GM12878 (cell line): ENCODE results near the gene LYPLA2.

Experiments
- CREB1 ChIP-seq: IDR thresholded peaks from 2 replicates; pipeline ENCODE4 v1.6.1; 2012; ENCODE audit warnings: low read depth, mild to moderate bottlenecking, inconsistent platforms
- POLR2A ChIP-seq: IDR thresholded peaks from 2 replicates; pipeline ENCODE4 v1.6.1; 2011; ENCODE audit warnings: low read depth, mild to moderate bottlenecking, low read length
- RBBP5 ChIP-seq: fragments of 200-600 bp; sonication (generic); conservative IDR thresholded peaks from 2 replicates; pipeline ENCODE4 v1.6.1; 2016
- SMC3 ChIP-seq: IDR thresholded peaks from 2 replicates; pipeline ENCODE4 v1.6.1; 2011; ENCODE audit warnings: low read length, improper control_type of control experiment, borderline replicate concordance
- TF ChIP-seq, protein P1 (sequence below), 3 experiments: IDR thresholded peaks in 2 of 3; conservative IDR thresholded peaks in 1 of 3; 2 replicates each; pipeline ENCODE4 v1.5.1; 2011; ENCODE audit warnings: low read depth in 3 of 3, low read length in 3 of 3, mild to moderate bottlenecking in 3 of 3, control low read depth in 2 of 3, moderate library complexity in 2 of 3, inconsistent platforms in 1 of 3, mixed read lengths in 1 of 3; ENCODE audit not compliant: control insufficient read depth in 2 of 3, insufficient read depth in 1 of 3; ENCODE audit errors: extremely low read depth in 1 of 3
- TF ChIP-seq, protein P2 (sequence below): fragments of 450-650 bp; IDR thresholded peaks from 2 replicates; pipeline ENCODE4 v1.6.1; 2016; ENCODE audit warnings: mild to moderate bottlenecking
- TF ChIP-seq, protein P3 (sequence below): IDR thresholded peaks from 2 replicates; pipeline ENCODE4 v1.6.1; 2011; ENCODE audit warnings: low read depth, low read length, improper control_type of control experiment, borderline replicate concordance

DNA sequence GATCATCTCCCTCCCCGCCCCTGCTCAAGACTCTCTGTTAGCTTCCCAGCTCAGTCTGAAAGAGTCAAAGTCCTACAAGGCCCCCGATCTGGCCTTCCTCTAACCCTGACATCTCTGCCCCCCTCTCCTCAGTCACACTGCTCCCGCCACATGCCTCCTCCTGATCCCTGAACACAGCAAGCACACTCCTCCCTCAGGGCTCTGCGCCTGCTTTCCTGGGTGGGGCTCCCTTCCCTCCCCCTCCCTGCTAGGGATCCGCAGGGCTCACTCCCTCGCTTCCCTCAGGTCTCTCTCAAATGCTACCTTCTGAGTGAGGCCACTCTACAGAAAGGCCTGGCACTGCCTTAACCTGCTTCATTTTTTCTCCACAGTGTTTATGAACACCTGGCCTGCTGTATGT lies 15.3 kb downstream of the LYPLA2 start:
- TF ChIP-seq, protein P1, sequence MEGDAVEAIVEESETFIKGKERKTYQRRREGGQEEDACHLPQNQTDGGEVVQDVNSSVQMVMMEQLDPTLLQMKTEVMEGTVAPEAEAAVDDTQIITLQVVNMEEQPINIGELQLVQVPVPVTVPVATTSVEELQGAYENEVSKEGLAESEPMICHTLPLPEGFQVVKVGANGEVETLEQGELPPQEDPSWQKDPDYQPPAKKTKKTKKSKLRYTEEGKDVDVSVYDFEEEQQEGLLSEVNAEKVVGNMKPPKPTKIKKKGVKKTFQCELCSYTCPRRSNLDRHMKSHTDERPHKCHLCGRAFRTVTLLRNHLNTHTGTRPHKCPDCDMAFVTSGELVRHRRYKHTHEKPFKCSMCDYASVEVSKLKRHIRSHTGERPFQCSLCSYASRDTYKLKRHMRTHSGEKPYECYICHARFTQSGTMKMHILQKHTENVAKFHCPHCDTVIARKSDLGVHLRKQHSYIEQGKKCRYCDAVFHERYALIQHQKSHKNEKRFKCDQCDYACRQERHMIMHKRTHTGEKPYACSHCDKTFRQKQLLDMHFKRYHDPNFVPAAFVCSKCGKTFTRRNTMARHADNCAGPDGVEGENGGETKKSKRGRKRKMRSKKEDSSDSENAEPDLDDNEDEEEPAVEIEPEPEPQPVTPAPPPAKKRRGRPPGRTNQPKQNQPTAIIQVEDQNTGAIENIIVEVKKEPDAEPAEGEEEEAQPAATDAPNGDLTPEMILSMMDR (IDR thresholded peaks at IDR 0.05 in 2 of 3, conservative IDR thresholded peaks at IDR 0.05 in 1 of 3; ENCODE audit: control insufficient read depth in 2 of 3, extremely low read depth in 1 of 3, insufficient read depth in 1 of 3, low read depth in 3 of 3, low read length in 3 of 3) = no peak
- no peak for TF ChIP-seq RBBP5
- TF ChIP-seq CREB1 = no peak
- no peak for TF ChIP-seq SMC3
- TF ChIP-seq, protein P2, sequence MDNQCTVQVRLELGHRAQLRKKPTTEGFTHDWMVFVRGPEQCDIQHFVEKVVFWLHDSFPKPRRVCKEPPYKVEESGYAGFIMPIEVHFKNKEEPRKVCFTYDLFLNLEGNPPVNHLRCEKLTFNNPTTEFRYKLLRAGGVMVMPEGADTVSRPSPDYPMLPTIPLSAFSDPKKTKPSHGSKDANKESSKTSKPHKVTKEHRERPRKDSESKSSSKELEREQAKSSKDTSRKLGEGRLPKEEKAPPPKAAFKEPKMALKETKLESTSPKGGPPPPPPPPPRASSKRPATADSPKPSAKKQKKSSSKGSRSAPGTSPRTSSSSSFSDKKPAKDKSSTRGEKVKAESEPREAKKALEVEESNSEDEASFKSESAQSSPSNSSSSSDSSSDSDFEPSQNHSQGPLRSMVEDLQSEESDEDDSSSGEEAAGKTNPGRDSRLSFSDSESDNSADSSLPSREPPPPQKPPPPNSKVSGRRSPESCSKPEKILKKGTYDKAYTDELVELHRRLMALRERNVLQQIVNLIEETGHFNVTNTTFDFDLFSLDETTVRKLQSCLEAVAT = no peak
- TF ChIP-seq POLR2A = no peak
- TF ChIP-seq, protein P3, sequence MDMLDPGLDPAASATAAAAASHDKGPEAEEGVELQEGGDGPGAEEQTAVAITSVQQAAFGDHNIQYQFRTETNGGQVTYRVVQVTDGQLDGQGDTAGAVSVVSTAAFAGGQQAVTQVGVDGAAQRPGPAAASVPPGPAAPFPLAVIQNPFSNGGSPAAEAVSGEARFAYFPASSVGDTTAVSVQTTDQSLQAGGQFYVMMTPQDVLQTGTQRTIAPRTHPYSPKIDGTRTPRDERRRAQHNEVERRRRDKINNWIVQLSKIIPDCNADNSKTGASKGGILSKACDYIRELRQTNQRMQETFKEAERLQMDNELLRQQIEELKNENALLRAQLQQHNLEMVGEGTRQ = no peak
